KMS-11 (cell line): ENCODE measurements around the gene DENND4B.

ENCODE experiments used
- H2AFZ ChIP-seq: fragments of 200-600 bp; sonication (generic); 2 replicates; pipeline ENCODE4 v1.6.1; 2016; ENCODE audit warnings: antibody characterized with exemption, mixed run types, low read depth
- H3K27ac ChIP-seq: fragments of 200-600 bp; sonication (generic); 2 replicates; pipeline ENCODE4 v1.6.1; 2016; ENCODE audit warnings: mild to moderate bottlenecking, mixed run types
- H3K27me3 ChIP-seq: fragments of 200-600 bp; sonication (generic); 2 replicates; pipeline ENCODE4 v1.6.1; 2017; ENCODE audit warnings: mild to moderate bottlenecking, low read depth, mixed run types, moderate library complexity; ENCODE audit not compliant: insufficient read depth
- H3K36me3 ChIP-seq: fragments of 200-600 bp; sonication (generic); 2 replicates; pipeline ENCODE4 v1.6.1; 2017; ENCODE audit warnings: mild to moderate bottlenecking, mixed run types; ENCODE audit not compliant: insufficient read depth
- H3K4me1 ChIP-seq: fragments of 200-600 bp; sonication (generic); 2 replicates; pipeline ENCODE4 v1.6.1; 2016; ENCODE audit warnings: mild to moderate bottlenecking, low read depth, mixed run types; ENCODE audit not compliant: poor library complexity, severe bottlenecking
- H3K4me2 ChIP-seq: fragments of 200-600 bp; sonication (generic); 2 replicates; pipeline ENCODE4 v1.7.0; 2016; ENCODE audit warnings: mild to moderate bottlenecking, mixed run types
- H3K4me3 ChIP-seq: fragments of 200-600 bp; sonication (generic); IDR thresholded peaks from 2 replicates; pipeline ENCODE4 v1.6.1; 2017; ENCODE audit warnings: low read depth, low read length, mixed read lengths; ENCODE audit not compliant: insufficient read depth
- H3K79me2 ChIP-seq: fragments of 200-600 bp; sonication (generic); 2 replicates; pipeline ENCODE4 v1.6.1; 2016; ENCODE audit warnings: low read depth, mixed run types; ENCODE audit not compliant: insufficient read depth
- H3K9ac ChIP-seq: fragments of 200-600 bp; sonication (generic); 2 replicates; pipeline ENCODE4 v1.6.1; 2016; ENCODE audit warnings: mild to moderate bottlenecking, mixed run types
- H4K20me1 ChIP-seq: fragments of 200-600 bp; sonication (generic); 2 replicates; pipeline ENCODE4 v1.6.1; 2016; ENCODE audit warnings: mild to moderate bottlenecking, mixed run types; ENCODE audit not compliant: insufficient read depth
- CTCF ChIP-seq: fragments of 200-600 bp; sonication (generic); conservative IDR thresholded peaks from 2 replicates; pipeline ENCODE4 v1.6.1; 2017; ENCODE audit warnings: low read depth, mild to moderate bottlenecking, antibody characterized with exemption, low read length, moderate library complexity, mixed read lengths

The DENND4B gene

GRCh38 chr1:153945795-153946621 lies 510 bp downstream of the DENND4B start:
- H3K36me3 ChIP-seq: no peaks in the 10 kb centered on the region; the same call in 1 of the 2 replicates
- no peak for TF ChIP-seq CTCF
- no peaks in the 10 kb centered on the region for H4K20me1 ChIP-seq
- peak overlapping the region; percentile 73 for H3K9ac ChIP-seq
- peak overlapping the region; percentile 87 for H3K4me2 ChIP-seq
- H3K4me1 ChIP-seq: peaks cover 16% of the 10 kb centered on the region
- no peaks in the 10 kb centered on the region for H3K27me3 ChIP-seq
- H3K27ac ChIP-seq: peak overlapping the region; percentile 54
- peaks cover 21% of the 10 kb centered on the region; the same call in 1 of the 2 replicates for H3K79me2 ChIP-seq
- H2AFZ ChIP-seq: peak overlapping the region; percentile 90
- H3K4me3 ChIP-seq: peak overlapping the region; percentile 99

DNA sequence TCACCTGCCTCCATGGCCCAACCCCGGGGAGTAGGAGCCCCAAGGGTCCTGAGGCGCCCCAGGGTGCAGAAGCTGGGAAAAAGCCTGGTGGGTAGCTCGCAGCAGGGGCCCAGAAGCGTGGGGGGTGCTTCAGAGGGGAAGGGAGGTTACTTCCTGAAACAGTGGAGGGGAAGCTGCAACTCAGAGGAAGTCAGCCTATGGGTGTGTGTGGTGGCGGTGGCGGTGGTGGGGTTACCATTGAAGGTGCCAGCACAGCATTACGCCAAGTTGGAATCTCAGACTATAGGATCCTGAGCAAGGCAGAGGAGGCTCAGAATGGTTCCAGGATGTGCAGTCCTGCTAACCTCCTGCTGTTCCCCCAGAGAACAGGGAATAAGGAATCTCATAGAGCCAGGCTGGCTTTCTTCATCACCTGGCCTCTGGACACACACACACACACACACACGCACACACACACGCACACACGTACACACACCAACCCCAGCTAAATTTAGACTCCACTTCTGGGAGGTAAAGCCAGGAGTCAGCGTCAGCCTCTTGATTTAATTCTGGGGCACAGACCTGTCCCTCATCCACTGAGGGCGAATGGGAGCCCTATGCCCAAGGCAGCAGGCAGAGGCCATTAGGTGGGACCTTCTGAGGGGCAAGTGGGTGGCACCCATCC lies 1.3 kb downstream of the DENND4B start:
- Histone ChIP-seq H2AFZ (peak overlapping the region; percentile 90), H3K27me3 (no peaks in the 10 kb centered on the region), H3K36me3 (no peaks in the 10 kb centered on the region; the same call in 1 of the 2 replicates), H3K9ac (peak overlapping the region; percentile 73), H4K20me1 (no peaks in the 10 kb centered on the region), H3K79me2 (peaks cover 21% of the 10 kb centered on the region; the same call in 1 of the 2 replicates), H3K4me2 (peak overlapping the region; percentile 87), H3K27ac (peak overlapping the region; percentile 54), H3K4me1 (peaks cover 16% of the 10 kb centered on the region), H3K4me3 (peak overlapping the region; percentile 99)
- 0 out of 2 replicates have a peak, but pooled peaks have one; percentile 9 for TF ChIP-seq CTCF

DNA sequence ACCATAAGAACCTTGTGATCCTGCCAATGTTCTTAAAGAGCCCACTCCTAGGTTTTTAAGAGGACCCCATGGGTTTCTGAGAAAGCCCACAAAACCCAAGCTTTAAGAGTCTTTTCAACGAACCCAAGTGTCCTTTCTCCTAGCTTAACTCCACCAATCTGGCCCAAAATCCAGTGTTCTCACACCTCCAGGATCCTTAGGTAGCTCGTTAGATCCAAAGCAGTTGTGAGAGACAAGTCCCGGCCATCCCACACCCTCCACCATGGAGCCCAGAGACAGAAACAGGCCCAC lies 1.7 kb downstream of the DENND4B start:
- Histone ChIP-seq H3K27ac (no peak overlapping the region), H3K27me3 (no peaks in the 10 kb centered on the region), H4K20me1 (no peaks in the 10 kb centered on the region), H3K4me3 (no peak overlapping the region), H2AFZ (no peak overlapping the region), H3K36me3 (no peaks in the 10 kb centered on the region), H3K79me2 (peaks cover 21% of the 10 kb centered on the region; the same call in 1 of the 2 replicates), H3K4me2 (peak overlapping the region; percentile 87), H3K9ac (no peak overlapping the region), H3K4me1 (peaks cover 16% of the 10 kb centered on the region)
- TF ChIP-seq CTCF: 0 out of 2 replicates have a peak, but pooled peaks have one; percentile 8

- Histone ChIP-seq H3K9ac (no peak overlapping the region), H4K20me1 (no peaks in the 10 kb centered on the region), H3K4me2 (peak overlapping the region; percentile 87; the same call in 1 of the 2 replicates), H3K27me3 (no peaks in the 10 kb centered on the region), H3K4me1 (peaks cover 16% of the 10 kb centered on the region), H3K36me3 (no peaks in the 10 kb centered on the region), H3K27ac (no peak overlapping the region), H3K79me2 (peaks cover 21% of the 10 kb centered on the region; the same call in 1 of the 2 replicates), H2AFZ (no peak overlapping the region), H3K4me3 (no peak overlapping the region)
- no peak for TF ChIP-seq CTCF
Measured at GRCh38 chr1:153944005-153944826, 2.3 kb downstream of the DENND4B start.
